Activated naive CD4-positive, alpha-beta T cell treated with anti-CD3 and anti-CD28 coated beads, Interleukin-2, amount 50 U/mL, for 72 hours (primary cell): ENCODE measurements around the gene GTF2H4. TPM values are rescaled to one million over a fixed set of nuclear protein-coding genes. Genes with fewer than 3 reads are reported as not detected.

Experiments used
- ATAC-seq, 2 donors: fragments of 150-1000 bp; cut with Tn5 transposase; 2 replicates each; pipeline ENCODE4 v1.10.0; 2021; ENCODE audit warnings: mild to moderate bottlenecking in 2 of 2, moderate library complexity in 2 of 2
- DNase-seq, 2 donors: peaks; one replicate each; pipeline ENCODE4 v3.0.0; 2021 to 2022; ENCODE audit warnings: low spot score in 2 of 2
- H3K27ac Mint-ChIP-seq, 2 donors: one replicate each; pipeline ENCODE4 v1.8.0; 2022; ENCODE audit warnings: mild to moderate bottlenecking in 2 of 2, mixed read lengths in 2 of 2
- H3K36me3 Mint-ChIP-seq, 2 donors: one replicate each; pipeline ENCODE4 v1.8.0; 2022; ENCODE audit warnings: mixed read lengths in 2 of 2
- H3K9me3 Mint-ChIP-seq, 2 donors: one replicate each; pipeline ENCODE4 v1.8.0; 2022; ENCODE audit warnings: mixed read lengths in 2 of 2
- total RNA-seq, 2 donors: library from RNA; stranded (reverse); gene quantifications; one replicate each; pipeline ENCODE4 v1.2.3, GENCODE V29; 2022

The GTF2H4 gene
- total RNA-seq, 2 donors from 2014 or later: 27.6 to 44.9 TPM

DNA sequence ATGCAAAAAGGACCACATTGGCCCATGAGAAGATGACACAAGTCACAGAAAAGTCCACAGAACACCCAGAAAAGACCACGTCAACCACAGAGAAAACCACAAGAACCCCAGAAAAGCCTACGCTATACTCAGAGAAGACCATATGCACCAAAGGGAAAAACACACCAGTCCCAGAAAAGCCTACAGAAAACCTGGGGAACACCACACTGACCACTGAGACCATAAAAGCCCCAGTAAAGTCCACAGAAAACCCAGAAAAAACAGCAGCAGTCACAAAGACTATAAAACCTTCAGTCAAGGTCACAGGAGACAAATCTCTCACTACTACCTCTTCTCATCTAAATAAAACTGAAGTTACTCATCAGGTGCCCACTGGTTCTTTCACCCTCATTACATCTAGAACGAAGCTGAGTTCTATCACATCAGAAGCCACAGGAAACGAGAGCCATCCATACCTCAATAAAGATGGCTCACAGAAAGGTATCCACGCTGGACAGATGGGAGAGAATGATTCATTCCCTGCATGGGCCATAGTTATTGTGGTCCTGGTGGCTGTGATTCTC lies 44.0 kb downstream of the GTF2H4 start:
- H3K9me3 Mint-ChIP-seq: peaks cover 10 to 12% of the 10 kb centered on the region in 2 donors
- no peak for DNase-seq
- ATAC-seq: peak in 1 of 2 donors; percentile 35
- H3K27ac Mint-ChIP-seq: no peak overlapping the region
- H3K36me3 Mint-ChIP-seq: peaks cover 6 to 9% of the 10 kb centered on the region in 2 donors

DNA sequence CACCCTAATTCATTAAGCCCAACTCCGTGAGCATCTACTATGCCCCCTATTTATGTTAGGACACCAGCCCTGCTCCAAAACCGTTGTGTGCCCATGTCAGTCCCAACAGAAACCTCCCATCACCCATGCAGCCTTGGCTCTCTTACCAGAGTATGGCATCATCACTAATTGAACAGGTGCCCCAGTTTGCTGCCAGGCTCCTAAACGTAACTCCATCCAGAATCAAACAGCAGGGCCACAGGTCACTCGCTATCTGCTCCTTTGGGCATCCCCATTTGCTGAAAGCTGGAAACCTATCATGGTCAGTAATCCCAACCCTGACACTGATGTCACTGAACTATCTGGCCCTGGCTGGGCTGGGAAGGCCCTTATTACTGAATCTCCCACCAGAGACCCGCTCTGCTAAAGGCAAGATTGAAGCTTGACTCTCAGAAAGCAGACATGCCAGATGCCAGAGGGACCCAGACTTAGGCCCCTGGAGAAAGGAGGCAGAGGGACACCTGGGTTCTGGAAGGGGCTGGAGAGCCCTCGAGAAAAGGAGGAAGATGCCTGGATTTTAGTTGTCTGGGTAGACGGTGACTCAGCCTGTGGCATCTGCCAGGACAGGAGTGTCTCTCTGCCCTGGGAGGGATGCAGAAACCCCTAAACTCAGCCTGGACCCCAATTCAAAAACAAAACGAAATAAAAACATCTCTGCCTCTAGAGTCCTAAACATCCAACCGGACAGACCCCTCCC lies 46.8 kb downstream of the GTF2H4 start:
- Mint-ChIP-seq H3K9me3 (peaks cover 10 to 12% of the 10 kb centered on the region in 2 donors), H3K36me3 (peaks cover 0 to 9% of the 10 kb centered on the region in 2 donors), H3K27ac (no peak overlapping the region)
- ATAC-seq: peak in 1 of 2 donors; percentile 12
- DNase-seq: no peak

DNA sequence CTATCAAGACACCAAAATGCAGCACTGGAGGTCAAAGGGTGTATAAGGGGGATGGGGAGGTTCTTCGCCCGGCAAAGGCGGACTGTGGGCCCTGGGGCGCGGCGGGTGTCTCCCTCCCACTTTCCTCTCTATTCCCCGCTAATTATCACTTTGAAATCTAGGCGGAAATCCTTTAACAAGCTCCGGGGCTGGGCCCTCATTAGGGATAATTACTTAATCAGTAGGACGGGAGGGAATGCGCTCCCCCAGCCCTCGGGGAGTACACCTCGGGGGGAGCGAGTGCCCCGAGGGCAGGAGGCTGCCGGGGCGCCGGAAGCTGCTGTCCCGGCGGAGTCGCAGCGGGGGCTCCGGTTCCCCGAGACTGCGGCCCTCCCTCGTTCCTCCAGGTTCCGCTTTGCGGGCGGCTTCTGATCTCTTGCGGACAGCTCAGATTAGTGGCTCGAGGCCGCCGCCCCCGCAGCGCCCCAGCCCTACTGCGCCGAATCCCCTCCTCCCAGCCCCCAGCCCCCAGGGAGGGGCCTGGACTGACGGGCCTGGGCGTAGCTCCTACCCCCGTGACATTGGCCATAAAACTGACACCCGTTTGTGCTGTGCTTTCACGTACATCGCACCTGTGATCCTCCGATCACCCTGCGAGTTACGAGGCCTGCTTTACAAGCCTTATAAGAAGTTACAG lies 47.5 kb downstream of the GTF2H4 start:
- H3K9me3 Mint-ChIP-seq: peaks cover 5 to 11% of the 10 kb centered on the region in 2 donors
- peaks cover 0 to 5% of the 10 kb centered on the region in 2 donors for H3K36me3 Mint-ChIP-seq
- peak; percentile 88 to 90 for ATAC-seq
- peak; percentile 71 to 72 for DNase-seq
- peak overlapping the region in 1 of 2 donors; percentile 34 for H3K27ac Mint-ChIP-seq

DNA sequence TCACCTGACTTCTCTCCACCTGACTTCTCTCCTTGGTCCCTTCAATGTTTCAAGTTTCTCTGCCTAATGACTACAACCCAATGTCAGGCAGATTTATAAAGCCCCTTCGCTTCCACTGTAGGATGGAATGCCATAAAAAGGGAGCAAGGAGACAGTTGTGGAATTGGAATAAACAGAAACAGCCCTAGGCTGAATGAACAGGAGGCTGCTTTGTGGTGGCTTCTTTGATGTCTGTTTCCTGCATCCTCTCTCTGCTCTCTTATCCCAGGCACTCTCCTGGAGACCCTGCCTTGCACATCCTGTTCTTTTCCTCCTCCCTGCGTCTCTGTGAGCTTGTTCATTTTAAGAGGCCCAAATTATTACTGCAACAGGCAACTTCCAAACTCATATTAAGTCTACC lies 49.7 kb downstream of the GTF2H4 start:
- DNase-seq (no peak), ATAC-seq (no peak)
- no peaks in the 10 kb centered on the region for H3K9me3 Mint-ChIP-seq
- no peaks in the 10 kb centered on the region for H3K36me3 Mint-ChIP-seq
- H3K27ac Mint-ChIP-seq: no peak overlapping the region

DNA sequence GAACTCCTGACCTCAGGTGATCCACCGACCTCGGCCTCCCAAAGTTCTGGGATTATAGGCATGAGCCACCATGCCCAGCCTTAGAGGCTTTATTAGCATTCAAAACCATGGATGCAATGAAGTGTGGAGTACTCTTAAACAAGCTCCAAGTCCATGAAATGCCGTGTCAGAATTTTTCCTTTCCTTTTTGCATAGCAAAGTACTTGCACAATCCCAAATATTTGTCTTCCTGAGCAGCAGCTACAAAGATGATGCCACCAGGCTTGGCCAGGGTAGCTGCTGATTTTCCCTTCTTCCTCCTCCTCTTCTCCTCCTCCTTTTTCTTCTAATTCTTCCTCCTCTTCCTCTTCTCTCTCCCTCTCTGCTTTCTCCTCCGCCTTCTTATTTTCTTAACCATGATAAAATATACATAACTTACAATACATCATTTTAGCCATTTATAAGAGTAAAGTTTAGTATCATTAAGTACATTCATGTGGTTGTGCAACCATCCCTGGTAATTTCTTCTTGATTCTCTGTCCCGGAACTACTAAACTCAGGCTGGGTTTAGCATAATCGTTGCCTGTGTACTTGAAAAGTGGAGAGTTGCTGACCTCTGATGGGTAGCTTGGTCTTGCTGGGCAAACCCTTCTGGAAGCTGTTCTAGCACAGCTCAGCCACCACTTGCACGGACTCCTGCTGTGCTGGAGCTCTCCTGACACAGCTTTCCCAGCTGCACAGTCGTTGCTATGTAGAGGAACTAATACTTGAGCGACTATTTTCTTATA lies 53.1 kb downstream of the GTF2H4 start:
- ATAC-seq: no peak
- Mint-ChIP-seq H3K36me3 (no peaks in the 10 kb centered on the region), H3K9me3 (no peaks in the 10 kb centered on the region), H3K27ac (peak overlapping the region in 1 of 2 donors; percentile 44)
- no peak for DNase-seq

DNA sequence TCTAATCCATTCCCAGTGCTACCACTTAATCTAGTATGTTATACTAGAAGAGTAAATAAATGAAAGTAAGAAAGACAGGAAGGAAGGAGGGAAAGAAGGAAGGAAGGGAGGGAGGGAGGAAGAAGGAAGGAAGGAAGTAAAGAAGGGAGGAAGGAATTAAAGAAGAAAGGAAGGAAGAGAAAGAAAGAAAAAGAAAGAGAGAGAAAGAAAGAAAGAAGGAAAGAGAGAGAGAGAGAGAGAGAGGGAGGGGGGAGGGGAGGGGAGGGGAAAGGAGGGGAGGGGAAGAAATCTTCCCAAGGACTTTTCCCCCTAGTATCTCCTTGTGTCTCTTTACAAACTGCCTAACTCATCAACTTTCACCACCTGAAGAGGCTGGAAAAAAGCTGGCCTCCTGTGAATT lies 54.7 kb downstream of the GTF2H4 start:
- H3K9me3 Mint-ChIP-seq: no peaks in the 10 kb centered on the region
- no peak overlapping the region for H3K27ac Mint-ChIP-seq
- ATAC-seq: no peak
- H3K36me3 Mint-ChIP-seq: no peaks in the 10 kb centered on the region
- DNase-seq: no peak

DNA sequence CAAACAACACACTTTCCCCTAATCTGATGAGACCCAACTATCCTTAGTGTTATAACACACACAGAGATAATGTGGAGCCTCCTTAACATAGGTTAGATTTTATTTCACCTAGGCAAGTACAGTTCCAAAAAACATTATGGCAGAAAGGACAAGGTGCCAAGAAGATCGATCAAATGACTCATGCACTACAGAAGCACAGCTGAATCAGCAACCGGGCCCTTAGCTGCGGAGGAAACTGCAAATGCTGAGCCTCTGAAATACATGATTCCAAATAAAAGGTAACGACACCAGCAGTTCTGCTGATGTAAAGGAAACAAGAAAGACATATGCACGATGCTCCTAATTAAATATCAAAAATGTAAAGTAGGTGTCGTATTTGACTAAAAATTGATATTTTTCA lies 55.6 kb downstream of the GTF2H4 start:
- DNase-seq: no peak
- no peak for ATAC-seq
- no peak overlapping the region for H3K27ac Mint-ChIP-seq
- no peaks in the 10 kb centered on the region for H3K9me3 Mint-ChIP-seq
- H3K36me3 Mint-ChIP-seq: no peaks in the 10 kb centered on the region

Other genes with a start within 250 kb of the GTF2H4 start
- 10 to 100 TPM; 31.7 to 37.5 TPM for gene DHX16, start 235.2 kb upstream of the GTF2H4 start, total RNA-seq
- gene PPP1R18, start 221.6 kb upstream of the GTF2H4 start, total RNA-seq: 100 to 1,000 TPM; 184 to 274 TPM
- 10 to 100 TPM; 35.7 to 53.5 TPM for gene NRM, start 217.2 kb upstream of the GTF2H4 start, total RNA-seq
- gene MDC1, start 190.9 kb upstream of the GTF2H4 start, total RNA-seq: 100 to 1,000 TPM in 1 of 2 donors, 10 to 100 TPM in 1; 84.2 to 127 TPM
- 1,000 to 10,000 TPM; 1,507 to 1,783 TPM for gene TUBB, start 187.9 kb upstream of the GTF2H4 start, total RNA-seq
- gene FLOT1, start 165.5 kb upstream of the GTF2H4 start, total RNA-seq: 100 to 1,000 TPM; 194 to 219 TPM
- 100 to 1,000 TPM in 1 of 2 donors, 10 to 100 TPM in 1; 70.0 to 279 TPM for gene IER3, start 163.7 kb upstream of the GTF2H4 start, total RNA-seq
- gene DDR1, start 23.7 kb upstream of the GTF2H4 start, total RNA-seq: 10 to 100 TPM; 15.2 to 20.7 TPM
- 10 to 100 TPM; 55.1 to 55.7 TPM for gene VARS2, start 6.0 kb downstream of the GTF2H4 start, total RNA-seq
- not detected for gene SFTA2, start 24.0 kb downstream of the GTF2H4 start, total RNA-seq
- not detected for gene MUCL3, start 32.8 kb downstream of the GTF2H4 start, total RNA-seq
- not detected for gene MUC21, start 75.5 kb downstream of the GTF2H4 start, total RNA-seq
- not detected for gene MUC22, start 102.3 kb downstream of the GTF2H4 start, total RNA-seq
- gene C6orf15, start 204.4 kb downstream of the GTF2H4 start, total RNA-seq: not detected
- gene PSORS1C1, start 206.6 kb downstream of the GTF2H4 start, total RNA-seq: 1 to 10 TPM in 1 of 2 donors, under 1 TPM in 1; 0.41 to 3.2 TPM
- gene CDSN, start 212.2 kb downstream of the GTF2H4 start, total RNA-seq: not detected
- not detected for gene PSORS1C2, start 230.9 kb downstream of the GTF2H4 start, total RNA-seq
- gene CCHCR1, start 249.6 kb downstream of the GTF2H4 start, total RNA-seq: 10 to 100 TPM; 73.5 to 86.2 TPM